ENCODE data around the gene PTPRT. TPM values are rescaled to one million over a fixed set of nuclear protein-coding genes. Genes with fewer than 3 reads are reported as not detected.

The PTPRT gene
- polyA plus RNA-seq, 1 experiment = not detected

GRCh38 chr20:42938441-42939205, 251.1 kb downstream of the PTPRT start:
- H3K27me3 ChIP-seq (ENCODE audit: control insufficient read depth, insufficient read depth, low read length) = no peaks in the 10 kb centered on the region
- no peaks in the 10 kb centered on the region for H3K36me3 ChIP-seq (ENCODE audit: control insufficient read depth, insufficient read depth, low read length)
- no peak overlapping the region for H3K4me3 ChIP-seq (ENCODE audit: low read depth, low read length)
- DNase-seq (ENCODE audit: low read depth) = no peak
- ChIA-PET POLR2A (no interaction called here), CTCF (no interaction called here)
- no peak for TF ChIP-seq CTCF (IDR thresholded peaks at IDR 0.05; ENCODE audit: insufficient read depth, low read depth, low read length)

- ChIA-PET POLR2A (no interaction called here), CTCF (no interaction called here)
- no peak for TF ChIP-seq CTCF (IDR thresholded peaks at IDR 0.05; ENCODE audit: insufficient read depth, low read depth, low read length)
Observed at GRCh38 chr20:42936482-42936881, 253.2 kb downstream of the PTPRT start.

DNA sequence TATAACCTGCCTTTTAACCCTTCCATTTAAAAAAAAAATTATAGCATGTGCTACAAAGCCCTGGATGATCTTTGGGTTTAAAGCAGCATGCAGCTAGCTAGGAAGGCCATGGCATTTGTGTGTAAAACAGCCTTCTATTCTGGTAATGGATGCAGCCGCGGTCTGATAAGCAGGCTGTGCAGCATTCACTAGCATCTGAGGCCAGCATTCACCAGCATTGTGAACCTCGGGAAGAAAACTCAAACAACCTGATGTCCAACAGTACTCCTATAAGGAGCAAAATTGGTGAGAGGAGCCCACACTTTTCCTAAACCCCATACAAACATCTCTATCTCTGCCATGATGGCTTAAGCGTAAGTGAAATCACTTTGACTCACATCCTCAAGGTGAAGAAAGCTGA, 265.5 kb downstream of the PTPRT start:
- TF ChIP-seq CTCF (IDR thresholded peaks at IDR 0.05; ENCODE audit: insufficient read depth, low read depth, low read length) = no peak
- CTCF ChIA-PET = no interaction called here
- no peak for DNase-seq (ENCODE audit: low read depth)
- Histone ChIP-seq H3K36me3 (ENCODE audit: control insufficient read depth, insufficient read depth, low read length) (no peaks in the 10 kb centered on the region), H3K4me3 (ENCODE audit: low read depth, low read length) (no peak overlapping the region), H3K27me3 (ENCODE audit: control insufficient read depth, insufficient read depth, low read length) (no peaks in the 10 kb centered on the region)
- POLR2A ChIA-PET = no interaction called here

More at GRCh38 chr20:42936482-42936881, 253.2 kb downstream of the PTPRT start:
- Histone ChIP-seq H3K4me3 (ENCODE audit: low read depth, low read length) (no peak overlapping the region), H3K36me3 (ENCODE audit: control insufficient read depth, insufficient read depth, low read length) (no peaks in the 10 kb centered on the region), H3K27me3 (ENCODE audit: control insufficient read depth, insufficient read depth, low read length) (no peaks in the 10 kb centered on the region)
- DNase-seq (ENCODE audit: low read depth) = no peak

- no peak for TF ChIP-seq CTCF (IDR thresholded peaks at IDR 0.05; ENCODE audit: insufficient read depth, low read depth, low read length)
- DNase-seq (ENCODE audit: low read depth) = no peak
- POLR2A ChIA-PET = no interaction called here
- no peak overlapping the region for H3K4me3 ChIP-seq (ENCODE audit: low read depth, low read length)
- no peaks in the 10 kb centered on the region for H3K36me3 ChIP-seq (ENCODE audit: control insufficient read depth, insufficient read depth, low read length)
- H3K27me3 ChIP-seq (ENCODE audit: control insufficient read depth, insufficient read depth, low read length) = no peaks in the 10 kb centered on the region
- CTCF ChIA-PET = no interaction called here
Observed at GRCh38 chr20:42923348-42923918, 266.3 kb downstream of the PTPRT start.

- Histone ChIP-seq H3K4me3 (ENCODE audit: low read depth, low read length) (no peak overlapping the region), H3K27me3 (ENCODE audit: control insufficient read depth, insufficient read depth, low read length) (no peaks in the 10 kb centered on the region), H3K36me3 (ENCODE audit: control insufficient read depth, insufficient read depth, low read length) (no peaks in the 10 kb centered on the region)
- CTCF ChIA-PET = no interaction called here
- DNase-seq (ENCODE audit: low read depth) = no peak
- POLR2A ChIA-PET = no interaction called here
- TF ChIP-seq CTCF (IDR thresholded peaks at IDR 0.05; ENCODE audit: insufficient read depth, low read depth, low read length) = no peak
Observed at GRCh38 chr20:42920776-42921175, 268.9 kb downstream of the PTPRT start.

All from BJ (cell line).